Thymus (tissue), 11 donors: ENCODE data around the gene CRYZL1. TPM values are rescaled to one million over a fixed set of nuclear protein-coding genes. Genes with fewer than 3 reads are reported as not detected.
"Not testable (repeated sequence)": the region's sequence is repeated elsewhere in the genome, so short reads cannot be mapped to it uniquely, and the experiment has no call there.

Experiments used
- DNase-seq, 9 donors: peaks; one replicate each; pipeline ENCODE4 v3.0.0-alpha.2; 2013; ENCODE audit warnings: low spot score in 9 of 9, low read depth in 6 of 9, missing footprints in 1 of 9
- H3K27ac ChIP-seq, 2 donors: one replicate each; pipeline ENCODE4 v1.5.1; 2013; ENCODE audit warnings: control low read depth in 1 of 2, low read depth in 1 of 2, low read length in 1 of 2, mild to moderate bottlenecking in 1 of 2, moderate library complexity in 1 of 2
- H3K27me3 ChIP-seq, 2 donors: one replicate each; pipeline ENCODE4 v1.5.1; 2013; ENCODE audit warnings: low read length in 1 of 2; ENCODE audit not compliant: control insufficient read depth in 2 of 2, insufficient read depth in 1 of 2
- H3K36me3 ChIP-seq, 2 donors: one replicate each; pipeline ENCODE4 v1.5.1; 2013; ENCODE audit warnings: low read length in 1 of 2, mild to moderate bottlenecking in 1 of 2, moderate library complexity in 1 of 2; ENCODE audit not compliant: control insufficient read depth in 2 of 2, insufficient read depth in 2 of 2
- H3K4me1 ChIP-seq, 2 donors: one replicate each; pipeline ENCODE4 v1.5.1; 2013; ENCODE audit warnings: low read length in 2 of 2; ENCODE audit not compliant: control insufficient read depth in 2 of 2, insufficient read depth in 2 of 2
- H3K4me3 ChIP-seq, 2 donors: one replicate each; pipeline ENCODE4 v1.5.1; 2013; ENCODE audit warnings: low read length in 2 of 2, control low read depth in 1 of 2, mild to moderate bottlenecking in 1 of 2
- H3K9me3 ChIP-seq, 2 donors: one replicate each; pipeline ENCODE4 v1.5.1; 2013; ENCODE audit warnings: low read length in 1 of 2, mild to moderate bottlenecking in 1 of 2; ENCODE audit not compliant: control insufficient read depth in 2 of 2, insufficient read depth in 1 of 2
- WGBS: extraction: QIAGEN DNeasy Blood & Tissue Kit; methylation state at CpG from one replicate; pipeline ENCODE4 v1.1.7; 2013; 5-methylcytosine and 5-hydroxymethylcytosine counted together
- polyA plus RNA-seq: library from polyadenylated mRNA; stranded (reverse); fragments of 200-250 nt; gene quantifications from one replicate; pipeline ENCODE4 v1.2.3, GENCODE V29; 2013
- total RNA-seq: library from RNA; stranded (reverse); fragments of 120-200 nt; gene quantifications from one replicate; pipeline ENCODE4 v1.2.4, GENCODE V29; 2013
- donor health status: healthy.

Gene CRYZL1
- total and polyA plus RNA-seq, 2 donors, result 18.4 to 42.4 TPM

DNA sequence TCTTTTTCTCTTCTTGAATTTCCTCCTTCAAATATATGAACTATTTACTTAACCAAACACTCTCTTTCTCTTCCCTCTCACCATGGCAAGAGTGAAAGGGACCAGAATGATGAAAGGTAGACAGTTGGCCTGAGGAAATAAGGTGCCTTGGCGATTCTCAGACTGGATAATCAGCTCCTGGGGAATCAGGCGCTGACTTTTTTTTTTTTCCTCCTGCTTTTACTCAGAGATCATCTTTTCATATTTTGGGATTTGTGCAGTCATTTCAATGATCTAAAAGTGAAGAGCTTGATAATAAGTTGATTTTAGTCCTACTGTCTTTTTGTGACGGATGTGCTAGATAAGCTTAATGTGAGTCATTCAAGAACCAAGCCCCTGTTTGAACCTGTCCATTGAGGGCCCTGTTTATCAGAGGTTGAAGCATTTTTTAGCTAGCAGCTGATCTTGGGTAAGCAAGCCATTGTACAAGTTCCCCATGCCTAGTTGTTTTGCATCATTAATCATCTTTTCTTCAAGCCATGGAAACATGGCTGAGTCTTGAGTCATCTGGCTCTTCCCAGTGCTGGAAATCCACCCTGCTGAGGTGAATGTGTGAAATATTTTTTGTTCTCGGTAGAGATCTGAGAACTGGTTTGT lies 41.6 kb upstream of the CRYZL1 start:
- 94% methylated on average over 4 of the region's 4 CpGs for WGBS
- Histone ChIP-seq H3K27ac (no peak overlapping the region), H3K4me1 (no peaks in the 10 kb centered on the region), H3K4me3 (no peak overlapping the region), H3K27me3 (no peaks in the 10 kb centered on the region), H3K9me3 (no peaks in the 10 kb centered on the region), H3K36me3 (no peaks in the 10 kb centered on the region)
- DNase-seq, result no peak

DNA sequence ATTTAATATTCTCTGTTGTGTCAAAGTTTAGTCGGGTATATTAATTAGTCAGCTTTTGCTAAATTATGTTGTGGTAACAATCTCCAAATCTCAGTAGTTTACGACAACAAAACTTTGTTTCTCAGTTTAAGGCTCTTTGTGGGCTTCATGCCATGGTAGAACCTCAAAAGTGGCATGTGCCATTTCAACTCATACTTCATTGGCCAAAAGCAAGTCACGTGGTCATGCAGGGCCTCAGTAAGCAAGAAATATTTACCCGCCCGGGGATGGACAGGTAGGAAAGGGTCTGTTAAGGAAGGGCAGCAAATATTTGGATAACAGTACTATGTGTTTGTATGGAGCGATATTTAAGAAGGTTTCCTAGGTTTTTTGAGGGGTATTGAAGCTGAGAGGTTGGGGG lies 39.3 kb upstream of the CRYZL1 start:
- over 99% methylated on average over 6 of the region's 6 CpGs for WGBS
- H3K27ac ChIP-seq, result no peak overlapping the region
- H3K36me3 ChIP-seq, result no peaks in the 10 kb centered on the region
- no peaks in the 10 kb centered on the region for H3K27me3 ChIP-seq
- DNase-seq, result no peak
- no peaks in the 10 kb centered on the region for H3K9me3 ChIP-seq
- H3K4me1 ChIP-seq, result no peaks in the 10 kb centered on the region
- no peak overlapping the region for H3K4me3 ChIP-seq

DNA sequence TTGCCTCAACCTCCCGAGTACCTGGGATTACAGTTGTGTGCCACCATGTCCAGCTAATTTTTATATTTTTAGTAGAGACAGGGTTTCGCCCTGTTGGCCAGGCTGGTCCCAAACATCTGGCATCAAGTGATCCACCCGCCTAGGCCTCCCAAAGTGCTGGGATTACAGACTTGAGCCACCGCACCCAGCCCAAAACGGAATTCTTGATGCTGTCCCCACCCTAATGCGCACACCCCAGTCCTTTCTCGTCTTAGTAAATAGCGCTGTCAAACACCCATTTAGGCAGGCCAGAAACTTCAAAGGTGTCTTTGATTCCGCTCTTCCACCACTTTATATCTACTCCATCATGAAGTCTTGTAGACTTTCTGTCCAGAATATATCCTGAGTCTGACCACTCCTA lies 35.9 kb upstream of the CRYZL1 start:
- H3K4me3 ChIP-seq, result no peak overlapping the region
- no peaks in the 10 kb centered on the region for H3K4me1 ChIP-seq
- H3K27me3 ChIP-seq, result no peaks in the 10 kb centered on the region
- WGBS, result 98% methylated on average over 9 of the region's 9 CpGs
- no peaks in the 10 kb centered on the region for H3K9me3 ChIP-seq
- no peak for DNase-seq
- H3K27ac ChIP-seq, result no peak overlapping the region
- H3K36me3 ChIP-seq, result no peaks in the 10 kb centered on the region

DNA sequence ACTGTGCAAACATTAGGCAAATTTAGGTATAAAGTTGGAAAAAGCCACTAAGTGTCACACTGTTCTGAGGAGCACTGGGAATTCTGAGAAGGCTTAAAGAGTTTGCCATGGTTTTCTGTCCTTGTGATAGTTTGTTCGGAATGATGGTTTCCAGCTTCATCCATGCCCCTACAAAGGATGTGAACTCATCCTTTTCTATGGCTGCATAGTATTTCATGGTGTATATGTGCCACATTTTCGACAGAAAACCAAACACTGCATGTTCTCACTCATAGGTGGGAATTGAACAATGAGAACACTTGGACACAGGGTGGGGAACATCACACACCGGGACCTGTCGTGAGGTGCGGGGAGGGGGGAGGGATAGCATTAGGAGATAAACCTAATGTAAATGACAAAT lies 35.1 kb upstream of the CRYZL1 start:
- 99% methylated on average over 5 of the region's 5 CpGs for WGBS
- not testable (repeated sequence) for H3K4me1 ChIP-seq, H3K9me3 ChIP-seq, H3K36me3 ChIP-seq, H3K27ac ChIP-seq, H3K27me3 ChIP-seq, DNase-seq, H3K4me3 ChIP-seq

DNA sequence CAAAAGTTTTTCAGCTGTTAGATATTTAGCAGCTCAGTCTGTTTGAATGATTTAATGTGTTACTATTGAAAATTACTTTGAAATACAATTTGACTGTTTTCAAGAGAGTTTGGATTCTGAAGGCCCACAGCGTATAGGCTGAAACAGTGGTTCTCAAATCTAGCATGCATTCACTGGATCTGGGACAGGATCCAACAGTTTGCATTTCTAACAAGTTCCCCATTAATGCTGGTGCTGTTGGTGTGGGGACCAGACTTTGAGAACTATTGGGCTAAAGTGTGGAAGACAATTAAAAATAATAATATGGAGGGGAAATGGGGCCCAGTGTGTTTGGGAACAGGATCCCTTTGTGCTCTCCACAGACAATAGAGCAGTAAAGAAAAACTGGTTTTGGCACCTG lies 32.7 kb upstream of the CRYZL1 start:
- no peaks in the 10 kb centered on the region for H3K4me1 ChIP-seq
- no peak overlapping the region for H3K27ac ChIP-seq
- DNase-seq, result no peak
- H3K9me3 ChIP-seq, result no peaks in the 10 kb centered on the region
- H3K4me3 ChIP-seq, result no peak overlapping the region
- WGBS, result 95% methylated on average over 1 of the region's 1 CpG
- no peaks in the 10 kb centered on the region for H3K27me3 ChIP-seq
- H3K36me3 ChIP-seq, result no peaks in the 10 kb centered on the region

DNA sequence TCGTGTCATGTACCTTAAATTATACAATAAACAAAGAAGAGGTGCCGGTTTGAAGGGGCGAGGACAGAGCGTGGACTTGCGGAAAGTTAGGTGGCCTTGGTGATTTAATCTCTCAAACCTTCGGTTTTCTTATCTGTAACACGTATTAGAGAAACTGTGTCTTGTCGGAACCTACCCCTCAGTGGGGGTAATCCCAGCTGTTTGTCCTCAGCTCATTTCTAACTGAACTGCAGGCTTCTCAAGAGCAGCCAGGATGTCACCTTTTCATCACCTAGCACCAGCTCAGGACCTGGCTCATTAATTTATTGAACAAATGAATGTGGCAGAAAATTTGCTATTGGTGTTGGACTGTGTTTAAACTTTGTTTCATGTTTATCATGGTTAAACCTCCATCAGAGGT lies 31.9 kb upstream of the CRYZL1 start:
- DNase-seq, result no peak
- no peaks in the 10 kb centered on the region for H3K36me3 ChIP-seq
- no peak overlapping the region for H3K4me3 ChIP-seq
- H3K27me3 ChIP-seq, result no peaks in the 10 kb centered on the region
- no peaks in the 10 kb centered on the region for H3K4me1 ChIP-seq
- no peaks in the 10 kb centered on the region for H3K9me3 ChIP-seq
- no peak overlapping the region for H3K27ac ChIP-seq
- 98% methylated on average over 8 of the region's 8 CpGs for WGBS

DNA sequence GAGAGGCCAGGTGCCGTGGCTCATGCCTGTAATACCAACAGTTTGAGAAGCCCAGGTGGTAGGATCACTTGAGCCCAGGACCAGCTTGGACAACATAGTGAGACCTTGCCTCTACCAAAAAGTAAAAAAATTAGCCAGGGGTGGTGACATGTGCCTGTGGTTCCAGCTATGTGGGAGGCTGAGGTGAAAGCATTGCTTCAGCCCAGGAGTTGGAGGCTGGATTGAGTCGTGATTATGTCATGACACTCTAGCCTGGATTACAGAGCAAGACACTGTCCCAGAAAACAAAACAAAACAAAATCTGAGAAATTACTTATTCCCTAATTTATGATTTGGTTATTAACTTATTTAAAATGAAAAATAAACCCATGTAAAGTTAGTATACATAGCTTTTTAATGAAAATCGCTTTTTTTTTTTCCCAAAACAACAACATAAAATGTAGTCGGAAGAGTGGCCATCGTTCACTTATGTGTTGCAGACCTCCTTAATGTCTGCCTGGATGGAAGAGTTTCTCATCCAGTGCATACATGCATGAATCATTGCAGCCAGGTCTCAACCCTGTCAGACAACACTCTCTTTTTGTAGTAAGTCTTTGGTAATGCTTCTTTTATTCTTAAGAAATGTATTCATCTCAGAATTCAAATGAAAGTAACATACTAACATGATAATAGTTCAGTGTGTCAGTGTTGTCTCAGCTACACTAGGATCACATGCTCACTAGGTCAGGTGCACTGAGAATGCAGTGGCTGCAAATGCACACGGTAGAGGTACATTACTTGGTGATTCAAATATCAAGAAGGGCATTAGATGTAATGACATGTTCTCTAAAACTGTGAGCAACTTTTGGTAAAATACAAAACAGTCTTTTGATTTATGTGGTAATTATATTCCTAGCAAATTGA lies 28.8 kb upstream of the CRYZL1 start:
- H3K27me3 ChIP-seq, result no peaks in the 10 kb centered on the region
- WGBS, result 95% methylated on average over 6 of the region's 6 CpGs
- no peak for DNase-seq
- peaks cover 0 to 3% of the 10 kb centered on the region in 2 donors for H3K4me1 ChIP-seq
- H3K27ac ChIP-seq, result no peak overlapping the region
- no peak overlapping the region for H3K4me3 ChIP-seq
- no peaks in the 10 kb centered on the region for H3K36me3 ChIP-seq
- H3K9me3 ChIP-seq, result no peaks in the 10 kb centered on the region

DNA sequence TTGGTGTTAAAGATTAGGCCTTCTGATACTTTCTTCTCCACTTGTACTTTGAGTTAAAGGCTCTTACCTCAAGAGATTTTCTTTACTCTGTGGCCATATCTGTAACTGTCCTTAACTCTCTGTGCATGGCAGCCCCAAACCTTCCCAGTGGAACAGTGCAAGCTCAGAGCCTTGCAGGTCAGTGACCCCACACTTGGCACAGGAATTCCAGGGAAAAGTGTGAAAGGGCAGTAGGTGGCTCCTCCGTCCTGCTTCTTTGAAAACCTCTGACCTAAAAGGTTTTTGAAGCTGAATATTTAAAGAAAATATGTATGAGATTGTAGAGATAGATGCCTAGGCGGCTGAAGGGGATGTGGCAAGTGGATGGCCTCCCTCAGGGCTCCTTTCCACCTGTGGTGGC lies 27.1 kb upstream of the CRYZL1 start:
- no peaks in the 10 kb centered on the region for H3K9me3 ChIP-seq
- no peak for DNase-seq
- no peaks in the 10 kb centered on the region for H3K27me3 ChIP-seq
- 95% methylated on average over 2 of the region's 2 CpGs for WGBS
- H3K4me3 ChIP-seq, result no peak overlapping the region
- H3K27ac ChIP-seq, result no peak overlapping the region
- H3K4me1 ChIP-seq, result peaks cover 0 to 3% of the 10 kb centered on the region in 2 donors
- H3K36me3 ChIP-seq, result no peaks in the 10 kb centered on the region

DNA sequence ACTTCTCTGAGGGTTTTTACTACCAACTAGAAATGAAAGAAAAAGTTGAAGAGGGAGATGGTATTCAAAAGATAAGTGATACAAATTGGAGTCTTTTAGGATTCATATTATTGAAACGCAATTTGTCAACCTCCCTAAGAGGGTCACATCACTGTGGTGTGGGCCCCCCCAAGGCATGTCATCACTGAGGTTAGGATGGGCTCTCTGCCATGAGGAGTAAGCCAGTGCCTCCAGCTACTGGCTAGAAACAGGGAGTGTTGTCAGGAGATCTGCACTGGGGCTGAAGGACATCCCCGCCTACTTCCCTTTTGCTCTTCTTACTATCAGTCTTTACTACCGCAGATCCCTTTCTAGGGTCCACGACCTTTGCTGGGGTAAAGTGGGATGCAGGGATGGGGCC lies 26.6 kb upstream of the CRYZL1 start:
- Histone ChIP-seq H3K4me3 (no peak overlapping the region), H3K27ac (no peak overlapping the region), H3K4me1 (peaks cover 0 to 3% of the 10 kb centered on the region in 2 donors), H3K36me3 (no peaks in the 10 kb centered on the region), H3K27me3 (no peaks in the 10 kb centered on the region), H3K9me3 (no peaks in the 10 kb centered on the region)
- DNase-seq, result no peak
- WGBS, result 89% methylated on average over 4 of the region's 4 CpGs
